Measurements from ENCODE around the gene PRDM8.

GRCh38 chr4:80161413-80162058 is 35.8 kb upstream of the PRDM8 start:
- TF ChIP-seq, protein P1, sequence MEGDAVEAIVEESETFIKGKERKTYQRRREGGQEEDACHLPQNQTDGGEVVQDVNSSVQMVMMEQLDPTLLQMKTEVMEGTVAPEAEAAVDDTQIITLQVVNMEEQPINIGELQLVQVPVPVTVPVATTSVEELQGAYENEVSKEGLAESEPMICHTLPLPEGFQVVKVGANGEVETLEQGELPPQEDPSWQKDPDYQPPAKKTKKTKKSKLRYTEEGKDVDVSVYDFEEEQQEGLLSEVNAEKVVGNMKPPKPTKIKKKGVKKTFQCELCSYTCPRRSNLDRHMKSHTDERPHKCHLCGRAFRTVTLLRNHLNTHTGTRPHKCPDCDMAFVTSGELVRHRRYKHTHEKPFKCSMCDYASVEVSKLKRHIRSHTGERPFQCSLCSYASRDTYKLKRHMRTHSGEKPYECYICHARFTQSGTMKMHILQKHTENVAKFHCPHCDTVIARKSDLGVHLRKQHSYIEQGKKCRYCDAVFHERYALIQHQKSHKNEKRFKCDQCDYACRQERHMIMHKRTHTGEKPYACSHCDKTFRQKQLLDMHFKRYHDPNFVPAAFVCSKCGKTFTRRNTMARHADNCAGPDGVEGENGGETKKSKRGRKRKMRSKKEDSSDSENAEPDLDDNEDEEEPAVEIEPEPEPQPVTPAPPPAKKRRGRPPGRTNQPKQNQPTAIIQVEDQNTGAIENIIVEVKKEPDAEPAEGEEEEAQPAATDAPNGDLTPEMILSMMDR (IDR thresholded peaks at IDR 0.05; ENCODE audit: poor library complexity) = no peak
- TF ChIP-seq EZH2 (IDR thresholded peaks at IDR 0.05; ENCODE audit: borderline replicate concordance) (no peak), EZH2phosphoT487 (IDR thresholded peaks at IDR 0.05; ENCODE audit: low read depth, severe bottlenecking, unreplicated experiment) (no peak)

All from hepatocyte (in vitro differentiated cells).